IMR-90 (cell line): Measurements from ENCODE around the gene DPEP3. TPM values are rescaled to one million over a fixed set of nuclear protein-coding genes. Genes with fewer than 3 reads are reported as not detected.
"Not testable (repeated sequence)": the region's sequence is repeated elsewhere in the genome, so short reads cannot be mapped to it uniquely, and the experiment has no call there.

Source experiments
- ATAC-seq: fragments of 200-7000 bp; cut with Tn5 transposase; 2 replicates; pipeline ENCODE4 v1.9.1; 2020; ENCODE audit warnings: low read depth, mild to moderate bottlenecking, moderate library complexity
- BruUV-seq: library from RNA; stranded (reverse); fragments of 400-500 nt; replicated peaks from 2 replicates; lab custom pipeline; 2021; lab: Mats Ljungman, UMichigan
- CTCF ChIA-PET: fragments of 300-600 bp; formaldehyde crosslinking; extraction: SDS; loops from one replicate; lab custom pipeline; 2021; ENCODE audit warnings: antibody characterized with exemption; lab: Yijun Ruan, JAX
- POLR2A ChIA-PET: fragments of 300-600 bp; sonication (Branson Sonifier 250); formaldehyde crosslinking; loops from one replicate; lab custom pipeline; 2022; ENCODE audit warnings: antibody characterized with exemption; ENCODE audit not compliant: unreplicated experiment; lab: Charles Lee
- DNase-seq: peaks from one replicate; pipeline ENCODE4 v3.0.0; 2013
- H2AFZ ChIP-seq: replicated peaks from 2 replicates; pipeline ENCODE3; 2013; ENCODE audit warnings: low read length, mild to moderate bottlenecking; ENCODE audit not compliant: poor library complexity
- H2AK5ac ChIP-seq: 2 replicates; pipeline ENCODE4 v1.6.1; 2013; ENCODE audit warnings: low read depth, low read length, inconsistent platforms
- H2AK9ac ChIP-seq: replicated peaks from 2 replicates; pipeline ENCODE3; 2013; ENCODE audit warnings: mild to moderate bottlenecking, low read depth, low read length, moderate library complexity; ENCODE audit not compliant: poor library complexity
- H2BK120ac ChIP-seq: 2 replicates; pipeline ENCODE4 v1.6.1; 2013; ENCODE audit warnings: low read depth, low read length, inconsistent platforms
- H2BK15ac ChIP-seq: 3 replicates; pipeline ENCODE4 v1.6.1; 2013; ENCODE audit warnings: low read depth, low read length, inconsistent platforms
- H2BK20ac ChIP-seq: 2 replicates; pipeline ENCODE4 v1.6.1; 2013; ENCODE audit warnings: low read depth, mild to moderate bottlenecking, inconsistent platforms, low read length, moderate library complexity
- H2BK5ac ChIP-seq: 2 replicates; pipeline ENCODE4 v1.6.1; 2013; ENCODE audit warnings: mild to moderate bottlenecking, low read depth, low read length, inconsistent platforms; ENCODE audit not compliant: poor library complexity, severe bottlenecking
- H3K14ac ChIP-seq: replicated peaks from 2 replicates; pipeline ENCODE4 v1.6.1; 2013; ENCODE audit warnings: low read depth, low read length, inconsistent platforms
- H3K18ac ChIP-seq: 2 replicates; pipeline ENCODE4 v1.6.1; 2013; ENCODE audit warnings: low read depth, low read length, control low read depth
- H3K23ac ChIP-seq: 2 replicates; pipeline ENCODE4 v1.6.1; 2013; ENCODE audit warnings: low read depth, low read length, inconsistent platforms
- H3K27ac ChIP-seq: 2 replicates; pipeline ENCODE4 v1.5.1; 2013; ENCODE audit warnings: mild to moderate bottlenecking, control low read depth, low read length; ENCODE audit not compliant: insufficient read depth
- H3K27me3 ChIP-seq: 2 replicates; pipeline ENCODE4 v1.6.1; 2013; ENCODE audit warnings: low read length; ENCODE audit not compliant: control insufficient read depth, insufficient read depth
- H3K36me3 ChIP-seq: 2 replicates; pipeline ENCODE4 v1.6.1; 2013; ENCODE audit warnings: low read length, mixed read lengths; ENCODE audit not compliant: control insufficient read depth, insufficient read depth
- H3K4ac ChIP-seq: 2 replicates; pipeline ENCODE4 v1.6.1; 2013; ENCODE audit warnings: low read depth, low read length, inconsistent platforms
- H3K4me1 ChIP-seq: 2 replicates; pipeline ENCODE4 v1.6.1; 2013; ENCODE audit warnings: low read length, mixed read lengths; ENCODE audit not compliant: control insufficient read depth, insufficient read depth
- H3K4me2 ChIP-seq: 2 replicates; pipeline ENCODE4 v1.6.1; 2013; ENCODE audit warnings: low read depth, mild to moderate bottlenecking, control low read depth, low read length, moderate library complexity
- H3K4me3 ChIP-seq: 2 replicates; pipeline ENCODE4 v1.5.1; 2013; ENCODE audit warnings: low read depth, mild to moderate bottlenecking, control low read depth, low read length, moderate library complexity; ENCODE audit not compliant: insufficient read depth
- H3K56ac ChIP-seq: 2 replicates; pipeline ENCODE4 v1.6.1; 2013; ENCODE audit warnings: low read length, inconsistent platforms; ENCODE audit not compliant: insufficient read depth; ENCODE audit errors: extremely low read depth
- H3K79me1 ChIP-seq, 2 experiments: 2 replicates each; pipeline ENCODE4 v1.6.1; 2013; ENCODE audit warnings: low read length in 2 of 2, inconsistent platforms in 1 of 2, low read depth in 1 of 2
- H3K9ac ChIP-seq: 2 replicates; pipeline ENCODE4 v1.6.1; 2013; ENCODE audit warnings: low read depth, low read length, control low read depth
- H3K9me1 ChIP-seq: 2 replicates; pipeline ENCODE4 v1.6.1; 2013; ENCODE audit warnings: low read length, inconsistent platforms; ENCODE audit not compliant: insufficient read depth
- H3K9me3 ChIP-seq: 2 replicates; pipeline ENCODE4 v1.6.1; 2013; ENCODE audit warnings: low read length; ENCODE audit not compliant: control insufficient read depth, insufficient read depth
- H4K20me1 ChIP-seq: 2 replicates; pipeline ENCODE4 v1.6.1; 2013; ENCODE audit warnings: low read length, inconsistent platforms; ENCODE audit not compliant: insufficient read depth
- H4K5ac ChIP-seq: 2 replicates; pipeline ENCODE4 v1.6.1; 2013; ENCODE audit warnings: mild to moderate bottlenecking, low read depth, low read length, control low read depth
- H4K8ac ChIP-seq, 2 experiments: 2 replicates each; pipeline ENCODE4 v1.6.1; 2013; ENCODE audit warnings: low read depth in 2 of 2, low read length in 2 of 2, control low read depth in 1 of 2, inconsistent platforms in 1 of 2
- H4K91ac ChIP-seq: 2 replicates; pipeline ENCODE4 v1.6.1; 2013; ENCODE audit warnings: low read depth, low read length, inconsistent platforms; ENCODE audit not compliant: insufficient read depth
- WGBS, 2 experiments: methylation state at CpG; one replicate each; pipeline versions ENCODE4 v1.1.5 to v1.1.7; 2013; ENCODE audit warnings: missing lambda C conversion rate in 2 of 2; ENCODE audit not compliant: insufficient read length in 1 of 2; ENCODE audit errors: extremely low coverage in 2 of 2; 5-methylcytosine and 5-hydroxymethylcytosine counted together
- dilution Hi-C: fragments of 300-500 bp; cut with HindIII; formaldehyde crosslinking; loops from one replicate; pipeline ENCODE4 v1.14.3; 2018; ENCODE audit warnings: low sequenced_read_pairs; ENCODE audit not compliant: unreplicated experiment
- in situ Hi-C: fragments of 300-500 bp; cut with MboI; formaldehyde crosslinking; loops from 3 replicates; pipeline ENCODE4 v1.14.3; 2019; ENCODE audit warnings: low sequenced_read_pairs, inconsistent platforms, mixed read lengths
- intact Hi-C: fragments of 100-400 bp; cut with micrococcal nuclease; formaldehyde crosslinking; loops from 2 replicates; pipeline ENCODE4 v1.10.0; 2022
- polyA plus RNA-seq, 3 experiments: library from polyadenylated mRNA; depleted of rRNA; stranded (reverse); fragments of >200 nt; gene quantifications; 2 replicates each; pipeline ENCODE4 v1.2.3, GENCODE V29; 2012; ENCODE audit warnings: low replicate concordance in 1 of 3
- total RNA-seq: library from RNA; depleted of rRNA; stranded (reverse); fragments of >200 nt; gene quantifications from 2 replicates; pipeline ENCODE4 v1.2.3, GENCODE V29; 2012

DPEP3 gene
- total and polyA plus RNA-seq, 2 of the 4 experiments (the other 2 are of a cell fraction), result not detected

DNA sequence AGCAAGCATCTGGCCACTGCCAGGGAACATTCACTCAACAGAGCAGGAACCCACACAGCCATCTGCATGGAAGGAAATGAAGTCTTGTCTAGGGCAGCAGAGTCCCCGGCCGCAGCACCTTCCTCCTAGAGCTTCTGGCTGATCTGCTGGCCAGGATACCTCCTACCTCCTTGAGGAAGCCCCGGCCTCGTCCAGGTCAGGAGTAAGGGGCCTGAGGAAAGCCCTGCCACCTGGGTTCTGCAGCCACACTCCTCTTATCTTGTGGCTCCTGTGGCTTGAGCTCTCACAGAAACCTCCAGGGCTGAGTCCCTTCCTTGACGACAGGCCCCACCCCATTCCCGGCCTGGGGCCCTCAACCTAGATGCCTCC, 13.7 kb upstream of the DPEP3 start:
- BruUV-seq, H3K23ac ChIP-seq, H4K5ac ChIP-seq, H2BK120ac ChIP-seq, H3K4me2 ChIP-seq, H3K56ac ChIP-seq, H3K9ac ChIP-seq, CTCF ChIA-PET, H3K4ac ChIP-seq, H3K9me3 ChIP-seq, H4K20me1 ChIP-seq, DNase-seq, H2AK9ac ChIP-seq, H3K4me1 ChIP-seq, H2BK5ac ChIP-seq, H2BK20ac ChIP-seq, H3K36me3 ChIP-seq, H3K18ac ChIP-seq, H3K79me1 ChIP-seq, H3K27ac ChIP-seq, ATAC-seq, H4K91ac ChIP-seq, in situ Hi-C loops, H3K14ac ChIP-seq, H2BK15ac ChIP-seq, H3K27me3 ChIP-seq, dilution Hi-C loops, H3K4me3 ChIP-seq, H3K9me1 ChIP-seq, H2AK5ac ChIP-seq, intact Hi-C loops: not testable (repeated sequence)
- Histone ChIP-seq H4K8ac (peak overlapping the region in 1 of 2 experiments; percentile 79; a peak in 2 of 4 replicates), H2AFZ (peak overlapping the region; percentile 94)
- WGBS, 2 experiments, result no CpG with 5 or more reads among the region's 6 CpGs
- POLR2A ChIA-PET, result interaction anchor here (0.5 kb wide), 1 partner anchor 249 kb away, joined by 6 read pairs; no protein-coding TSS in a partner anchor
